Psoas muscle (tissue), 8 donors: ENCODE results near the gene PTPN2. TPM values are rescaled to one million over a fixed set of nuclear protein-coding genes. Genes with fewer than 3 reads are reported as not detected.

ENCODE experiments used
- ATAC-seq, 4 donors: fragments of 200-7000 bp; cut with Tn5 transposase; one replicate each; pipeline ENCODE4 v1.9.1; 2020; ENCODE audit warnings: moderate library complexity in 3 of 4, mild to moderate bottlenecking in 2 of 4
- DNase-seq, 2 donors: peaks; one replicate each; pipeline ENCODE4 v3.0.0-alpha.2; 2020
- H3K27ac ChIP-seq: fragments of 200-600 bp; one replicate; pipeline ENCODE4 v1.8.0; 2022
- H3K27me3 ChIP-seq, 3 donors: fragments of 200-600 bp in 1 of 3; one replicate each; pipeline versions ENCODE4 v1.6.1 to v1.8.0; 2013 to 2022; ENCODE audit warnings: low read length in 2 of 3, mild to moderate bottlenecking in 2 of 3, moderate library complexity in 1 of 3; ENCODE audit not compliant: insufficient read depth in 3 of 3
- H3K36me3 ChIP-seq, 2 donors: fragments of 200-600 bp in 1 of 2; one replicate each; pipeline versions ENCODE4 v1.6.1 to v1.8.0; 2013 to 2022; ENCODE audit warnings: low read depth in 1 of 2, mild to moderate bottlenecking in 1 of 2, moderate library complexity in 1 of 2; ENCODE audit not compliant: insufficient read depth in 1 of 2
- H3K4me1 ChIP-seq: fragments of 200-600 bp; one replicate; pipeline ENCODE4 v1.8.0; 2022
- H3K4me3 ChIP-seq: fragments of 200-600 bp; one replicate; pipeline ENCODE4 v1.8.0; 2022; ENCODE audit warnings: mild to moderate bottlenecking
- H3K9me3 ChIP-seq: fragments of 200-600 bp; one replicate; pipeline ENCODE4 v1.8.0; 2022
- CTCF ChIP-seq: fragments of 200-600 bp; IDR thresholded peaks from one replicate; pipeline ENCODE4 v1.8.0; 2022; ENCODE audit warnings: antibody characterized with exemption
- WGBS, 3 donors: extraction: QIAGEN DNeasy Blood & Tissue Kit; methylation state at CpG; one replicate each; pipeline versions ENCODE4 v1.1.6 to v1.1.7; 2013; 5-methylcytosine and 5-hydroxymethylcytosine counted together
- intact Hi-C, 2 donors: fragments of 100-400 bp; cut with DNase I; formaldehyde crosslinking; loops; one replicate each; pipeline versions ENCODE4 v1.11.0 to v1.14.2; 2022
- polyA plus RNA-seq, 3 donors: library from polyadenylated mRNA; stranded (reverse); fragments of 200-250 nt; gene quantifications; one replicate each; pipeline ENCODE4 v1.2.3, GENCODE V29; 2013
- total RNA-seq, 4 donors: library from RNA; stranded (reverse); fragmentation: NEBNext Ultra II Directional in 2 of 4; extraction: Animal tissue kit (Norgen Biotek cat#: 25700) in 2 of 4; gene quantifications; one replicate each; pipeline versions ENCODE4 v1.2.1 to v1.2.4, GENCODE V29; 2021 to 2023
- donor health status: healthy with polysubstance abuse.
- donor health status: DM: no; HTN: no; CAD: no; lungs with moderate emphysema.
- donor health status: Bipolar disorder and iron deficiency.
- donor health status: healthy.
- donor health status: DM: yes; HTN: yes; CAD: no.
- donor health status: DM: no; HTN: no; CAD: no.
- donor health status: DM: no; HTN: no; CAD: no.
- donor health status: DM: yes; HTN: yes; CAD: no.

Gene PTPN2
- total and polyA plus RNA-seq, 7 donors = 8.4 to 27.0 (median 14.0) TPM

DNA sequence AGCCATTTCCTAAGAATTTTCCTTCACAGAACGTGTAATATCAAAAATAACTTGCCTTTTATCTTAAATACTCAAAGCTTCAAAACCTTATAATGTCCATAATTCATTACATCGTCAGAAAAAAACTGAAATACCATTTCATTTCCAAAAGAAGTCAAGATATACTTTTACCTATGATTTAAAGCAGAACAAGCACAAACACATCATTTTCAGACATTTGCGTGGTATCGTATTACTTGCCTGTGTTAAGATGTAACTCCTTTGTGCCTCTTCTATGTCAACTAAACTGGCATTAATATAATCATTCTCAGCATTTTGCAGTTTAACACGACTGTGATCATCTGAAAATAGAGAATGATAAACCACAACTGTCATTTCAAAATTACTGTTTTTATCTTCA, 47.5 kb downstream of the PTPN2 start:
- intact Hi-C loops = no loop called here
- Histone ChIP-seq H3K27me3 (no peaks in the 10 kb centered on the region), H3K36me3 (peaks cover 4 to 32% of the 10 kb centered on the region in 2 donors), H3K4me3 (no peak overlapping the region), H3K27ac (no peak overlapping the region), H3K9me3 (no peaks in the 10 kb centered on the region), H3K4me1 (peaks cover 12% of the 10 kb centered on the region)
- no peak for DNase-seq
- ATAC-seq = no peak
- WGBS, 3 donors = 85 to 90% (median 86%) methylated on average over 5 of the region's 5 CpGs
- TF ChIP-seq CTCF = no peak

- WGBS, 3 donors = 98 to 99% (median 99%) methylated on average over 4 of the region's 4 CpGs
- Histone ChIP-seq H3K4me1 (no peaks in the 10 kb centered on the region), H3K27me3 (no peaks in the 10 kb centered on the region), H3K4me3 (no peak overlapping the region), H3K27ac (no peak overlapping the region), H3K36me3 (peaks cover 5 to 81% of the 10 kb centered on the region in 2 donors), H3K9me3 (peaks cover 10% of the 10 kb centered on the region)
- intact Hi-C loops = no loop called here
- TF ChIP-seq CTCF = no peak
- ATAC-seq (no peak), DNase-seq (no peak)
Observed at GRCh38 chr18:12828116-12829051, 55.7 kb downstream of the PTPN2 start.

- TF ChIP-seq CTCF = no peak
Observed at GRCh38 chr18:12827588-12827987, 56.4 kb downstream of the PTPN2 start.

DNA sequence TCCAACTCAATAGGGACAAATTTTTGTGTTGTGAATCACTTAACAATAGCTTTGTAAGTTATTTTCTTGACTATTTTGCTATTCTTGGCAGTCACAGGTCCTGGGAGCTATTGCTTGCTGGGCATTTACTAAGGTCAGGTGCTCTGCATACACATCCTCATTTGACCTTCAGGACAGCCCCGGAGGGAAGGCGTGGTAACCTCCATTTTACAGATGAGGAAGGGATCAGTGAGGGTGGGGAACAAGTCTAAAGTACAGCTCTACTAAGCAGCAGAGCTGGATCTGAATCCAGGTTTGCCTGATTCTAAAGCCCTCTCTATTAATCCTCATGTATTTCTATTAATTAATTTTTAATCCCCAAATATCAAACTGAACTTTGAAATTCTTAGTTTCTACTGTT, 58.8 kb downstream of the PTPN2 start:
- 91 to 100% (median 98%) methylated on average over 2 of the region's 2 CpGs for WGBS, 3 donors
- Histone ChIP-seq H3K36me3 (peaks cover 3 to 81% of the 10 kb centered on the region in 2 donors), H3K27me3 (no peaks in the 10 kb centered on the region)

More at GRCh38 chr18:12827588-12827987, 56.4 kb downstream of the PTPN2 start:
- Histone ChIP-seq H3K9me3 (peaks cover 10% of the 10 kb centered on the region), H3K4me3 (no peak overlapping the region), H3K4me1 (no peaks in the 10 kb centered on the region), H3K36me3 (peaks cover 3 to 81% of the 10 kb centered on the region in 2 donors), H3K27ac (no peak overlapping the region), H3K27me3 (no peaks in the 10 kb centered on the region)
- intact Hi-C loops = no loop called here
- no peak for DNase-seq
- ATAC-seq = no peak
- 97 to 100% (median 99%) methylated on average over 3 of the region's 3 CpGs for WGBS, 3 donors

More for the DNA sequence above, 58.8 kb downstream of the PTPN2 start:
- ATAC-seq = no peak
- Histone ChIP-seq H3K4me3 (no peak overlapping the region), H3K9me3 (peaks cover 10% of the 10 kb centered on the region), H3K4me1 (no peaks in the 10 kb centered on the region), H3K27ac (no peak overlapping the region)
- no peak for TF ChIP-seq CTCF
- intact Hi-C loops = no loop called here
- no peak for DNase-seq
